AG09309 (cell line): ENCODE measurements around the gene TTPAL.

Experiments
- DNase-seq: peaks from one replicate; pipeline ENCODE4 v3.0.0-alpha.2; 2010; ENCODE audit warnings: low read depth
- H3K4me3 ChIP-seq: 2 replicates; pipeline ENCODE4 v1.5.1; 2011; ENCODE audit warnings: mild to moderate bottlenecking, low read depth, low read length, moderate library complexity; ENCODE audit not compliant: control insufficient read depth
- CTCF ChIP-seq: IDR thresholded peaks from 2 replicates; pipeline ENCODE4 v1.5.1; 2011; ENCODE audit warnings: mild to moderate bottlenecking, low read depth, low read length, inconsistent platforms; ENCODE audit not compliant: insufficient read depth, control insufficient read depth; ENCODE audit errors: missing control alignments

TTPAL gene

GRCh38 chr20:44460795-44461141 is 14.9 kb upstream of the TTPAL start:
- H3K4me3 ChIP-seq: no peak overlapping the region
- no peak for DNase-seq
- peak; percentile 53 for TF ChIP-seq CTCF

DNA sequence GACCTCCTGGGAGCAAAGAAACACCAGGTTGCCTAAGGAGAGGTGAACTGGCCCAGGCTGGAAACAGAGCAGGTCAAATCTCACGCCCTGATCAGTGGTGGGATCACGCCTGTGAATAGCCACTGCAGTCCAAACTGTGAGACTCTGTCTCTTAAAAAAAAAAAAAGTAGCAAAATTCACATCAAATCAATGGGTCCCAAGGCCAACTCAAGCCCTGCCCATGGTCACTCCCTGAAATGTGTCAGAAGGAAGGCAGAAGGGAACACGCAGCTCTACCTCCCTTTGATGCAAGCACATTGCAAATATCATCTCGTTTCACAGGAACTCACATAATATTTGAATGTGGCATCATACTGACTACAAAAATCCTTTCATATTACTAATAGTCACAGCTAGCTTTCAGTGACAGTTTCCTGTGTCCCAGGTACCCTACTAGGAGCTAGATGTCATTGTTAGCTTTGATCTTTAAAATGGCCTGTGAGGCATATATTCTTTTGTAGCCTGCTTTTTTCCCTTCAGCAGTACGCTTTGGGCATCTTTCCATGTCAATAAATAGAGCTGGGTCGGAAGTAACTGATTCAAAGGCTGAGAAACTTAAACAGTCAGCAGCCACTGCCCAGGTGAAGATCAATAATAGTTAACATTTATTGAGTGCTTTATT is 14.4 kb upstream of the TTPAL start:
- no peak overlapping the region for H3K4me3 ChIP-seq
- TF ChIP-seq CTCF: no peak
- DNase-seq: no peak

GRCh38 chr20:44461803-44462174 is 13.9 kb upstream of the TTPAL start:
- TF ChIP-seq CTCF: no peak
- H3K4me3 ChIP-seq: no peak overlapping the region
- DNase-seq: no peak

- no peak overlapping the region for H3K4me3 ChIP-seq
- no peak for TF ChIP-seq CTCF
- DNase-seq: no peak
Observed at GRCh38 chr20:44463466-44463865, 12.2 kb upstream of the TTPAL start.

DNA sequence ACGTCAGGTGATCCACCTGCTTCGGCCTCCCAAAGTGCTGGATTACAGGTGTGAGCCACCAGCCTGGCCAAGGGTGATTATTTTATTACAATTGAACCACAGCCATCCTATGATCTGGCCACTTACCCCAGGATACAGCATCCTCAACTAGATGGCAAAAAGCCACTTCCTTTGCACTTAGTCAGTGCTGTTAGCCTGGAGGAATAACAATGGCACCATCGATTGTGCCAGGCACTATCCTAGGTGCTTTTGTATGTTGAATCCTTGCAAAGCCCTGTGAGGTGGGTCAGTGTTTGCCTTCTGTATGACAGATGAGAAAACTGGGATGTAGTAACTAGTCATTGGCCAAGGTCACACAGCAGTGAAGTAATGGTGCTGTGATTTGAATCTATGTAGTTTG is 11.2 kb upstream of the TTPAL start:
- DNase-seq: no peak
- no peak for TF ChIP-seq CTCF
- H3K4me3 ChIP-seq: no peak overlapping the region

- no peak for DNase-seq
- H3K4me3 ChIP-seq: no peak overlapping the region
- TF ChIP-seq CTCF: no peak
Observed at GRCh38 chr20:44465001-44465560, 10.6 kb upstream of the TTPAL start.

DNA sequence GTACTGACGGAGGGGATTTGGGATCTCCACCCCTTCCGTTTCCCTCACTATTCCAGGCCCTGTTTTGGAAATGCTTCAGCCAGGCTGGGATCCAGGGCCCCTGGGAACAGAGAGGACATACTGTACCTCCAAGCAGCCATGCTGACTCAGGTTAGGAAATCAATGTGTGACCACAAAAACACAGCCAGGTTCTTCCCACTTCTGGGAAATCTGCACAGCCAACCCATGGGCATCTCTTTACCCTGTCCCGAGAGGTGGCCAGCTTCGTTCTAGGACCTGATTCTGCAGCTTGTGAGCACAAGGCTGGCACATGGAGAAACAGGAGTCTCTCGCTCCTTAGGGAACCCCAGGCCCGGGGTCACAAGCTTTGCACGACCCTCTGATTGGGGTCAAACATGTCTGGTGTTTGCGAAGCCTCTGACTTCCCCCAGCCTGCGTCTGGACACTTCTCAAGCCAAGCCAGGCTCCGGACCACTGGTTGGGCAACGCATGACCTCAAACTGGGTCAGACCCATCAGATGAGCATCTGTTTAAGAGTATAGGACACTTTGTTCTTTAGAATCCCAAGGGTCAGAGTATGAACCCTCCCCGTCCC is 8.3 kb upstream of the TTPAL start:
- DNase-seq: no peak
- no peak for TF ChIP-seq CTCF
- no peak overlapping the region for H3K4me3 ChIP-seq
